Measurements from ENCODE around the gene FIGNL2.

GRCh38 chr12:51852404-51853137 is 4.1 kb upstream of the FIGNL2 start:
- no peak for TF ChIP-seq SMARCC2 (IDR thresholded peaks at IDR 0.05; ENCODE audit: low read depth)
- TF ChIP-seq RFX1 (IDR thresholded peaks at IDR 0.05) = no peak

Measured in K562 (cell line).